Measurements from ENCODE around the gene CXCL13. TPM values are rescaled to one million over a fixed set of nuclear protein-coding genes. Genes with fewer than 3 reads are reported as not detected.

The CXCL13 gene
- total and polyA plus RNA-seq, 2 experiments from 2014 or later = not detected

GRCh38 chr4:77653162-77653758 is 47.6 kb downstream of the CXCL13 start:
- Histone ChIP-seq H3K36me3 (ENCODE audit: insufficient read depth) (no peaks in the 10 kb centered on the region), H3K4me1 (ENCODE audit: insufficient read depth) (peaks cover 4% of the 10 kb centered on the region; the same call in 1 of the 2 replicates), H3K4me2 (no peak overlapping the region), H3K27ac (ENCODE audit: low read depth) (no peak overlapping the region), H4K20me1 (replicated peaks; ENCODE audit: insufficient read depth) (no peaks in the 10 kb centered on the region), H3K4me3 (no peak overlapping the region), H3F3A (replicated peaks; ENCODE audit: low read depth) (no peaks in the 10 kb centered on the region), H3K27me3 (ENCODE audit: insufficient read depth) (no peaks in the 10 kb centered on the region), H2AFZ (no peak overlapping the region), H3K9me2 (ENCODE audit: insufficient read depth) (peaks cover 13% of the 10 kb centered on the region; the same call in 1 of the 2 replicates), H3K79me2 (replicated peaks; ENCODE audit: insufficient read depth) (no peaks in the 10 kb centered on the region)
- DNase-seq (ENCODE audit: low spot score) (no peak), ATAC-seq (no peak)
- Mint-ChIP-seq H3K4me1 (peaks cover 18% of the 10 kb centered on the region), H3K27me3 (ENCODE audit: insufficient read depth, low read depth, poor library complexity) (peaks cover 8% of the 10 kb centered on the region), H3K27ac (no peak overlapping the region), H3K4me3 (no peak overlapping the region), H3K9me3 (peaks cover 5% of the 10 kb centered on the region; the same call in 2 of the 3 replicates), H3K36me3 (ENCODE audit: low read depth) (0 out of 3 replicates have a peak, but pooled peaks cover 5% of the 10 kb centered on the region)
- TF ChIP-seq POLR2AphosphoS5 (IDR thresholded peaks at IDR 0.05; ENCODE audit: low read depth) (no peak), ZNF462 (CRISPR knock-in tag; IDR thresholded peaks at IDR 0.05) (no peak), ZNF331 (CRISPR knock-in tag; IDR thresholded peaks at IDR 0.05; ENCODE audit: low read depth) (no peak), ETS1 (IDR thresholded peaks at IDR 0.05) (no peak), CREB1 (CRISPR knock-in tag; IDR thresholded peaks at IDR 0.05; ENCODE audit: low read depth) (no peak), EZH2 (IDR thresholded peaks at IDR 0.05; ENCODE audit: low read depth, unreplicated experiment) (no peak), NANOG (IDR thresholded peaks at IDR 0.05; ENCODE audit: borderline replicate concordance) (no peak), EZH2phosphoT487 (IDR thresholded peaks at IDR 0.05; ENCODE audit: unreplicated experiment) (no peak), CTCF (conservative IDR thresholded peaks at IDR 0.05; ENCODE audit: low read depth in 2 of 2) (no peak), JUNB (IDR thresholded peaks at IDR 0.05; ENCODE audit: unreplicated experiment) (no peak), ZNF114 (CRISPR knock-in tag; IDR thresholded peaks at IDR 0.05) (no peak), STAT1 (IDR thresholded peaks at IDR 0.05; ENCODE audit: unreplicated experiment) (no peak), REST (IDR thresholded peaks at IDR 0.05; ENCODE audit: unreplicated experiment) (no peak)
